NT2/D1 (cell line): ENCODE results near the gene SLC16A12.

ENCODE experiments used
- SUZ12 ChIP-seq: IDR thresholded peaks from 2 replicates; pipeline ENCODE4 v1.6.1; 2011; ENCODE audit not compliant: insufficient read length, insufficient read depth; ENCODE audit errors: extremely low read depth
- ZNF274 ChIP-seq: IDR thresholded peaks from 2 replicates; pipeline ENCODE4 v1.6.1; 2011; ENCODE audit warnings: mild to moderate bottlenecking, low read depth, low read length

DNA sequence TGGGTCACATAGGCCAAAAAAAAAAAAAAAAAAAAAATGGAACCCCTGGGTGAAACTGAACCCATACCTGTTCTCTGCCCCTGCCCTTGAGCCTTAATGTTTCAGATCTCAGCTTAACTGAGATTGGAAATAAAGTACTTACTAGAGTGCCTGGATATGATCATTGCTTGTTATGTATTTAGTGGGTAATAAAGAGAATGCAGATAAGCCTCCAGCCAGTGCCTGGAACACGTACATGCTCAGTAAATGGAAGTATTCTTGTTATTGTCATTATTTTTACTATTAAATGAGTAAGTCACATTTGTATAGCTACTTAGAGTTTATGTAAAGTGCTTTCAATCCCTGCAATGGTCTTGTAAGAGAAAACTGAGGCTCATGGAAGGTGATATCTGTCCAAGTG is 14.7 kb downstream of the SLC16A12 start:
- TF ChIP-seq SUZ12: no peak
- TF ChIP-seq ZNF274: no peak
